KOPT-K1 (cell line): ENCODE data around the gene AREL1.

Experiments
- H3K27ac ChIP-seq: fragments of 200-600 bp; sonication (generic); 2 replicates; pipeline ENCODE4 v1.5.1; 2016; ENCODE audit warnings: antibody characterized with exemption, mild to moderate bottlenecking, low read depth, low read length; ENCODE audit not compliant: poor library complexity, severe bottlenecking
- H3K36me3 ChIP-seq: fragments of 200-600 bp; sonication (generic); 2 replicates; pipeline ENCODE4 v1.5.1; 2017; ENCODE audit warnings: antibody characterized with exemption, mild to moderate bottlenecking, low read length, moderate library complexity; ENCODE audit not compliant: insufficient read depth
- H3K9me3 ChIP-seq: fragments of 200-600 bp; sonication (generic); 2 replicates; pipeline ENCODE4 v1.5.1; 2017; ENCODE audit warnings: antibody characterized with exemption, low read length, mild to moderate bottlenecking; ENCODE audit not compliant: insufficient read depth, poor library complexity, severe bottlenecking

The AREL1 gene

GRCh38 chr14:74620497-74620921, 92.4 kb downstream of the AREL1 start:
- Histone ChIP-seq H3K27ac (no peak overlapping the region), H3K36me3 (no peaks in the 10 kb centered on the region), H3K9me3 (no peaks in the 10 kb centered on the region)

- H3K9me3 ChIP-seq: no peaks in the 10 kb centered on the region
- H3K27ac ChIP-seq: no peak overlapping the region
- no peaks in the 10 kb centered on the region for H3K36me3 ChIP-seq
Observed at GRCh38 chr14:74619672-74620131, 93.2 kb downstream of the AREL1 start.

GRCh38 chr14:74618078-74618952, 94.6 kb downstream of the AREL1 start:
- H3K27ac ChIP-seq: peak overlapping the region; percentile 15
- H3K9me3 ChIP-seq: no peaks in the 10 kb centered on the region
- H3K36me3 ChIP-seq: no peaks in the 10 kb centered on the region

GRCh38 chr14:74616996-74617700, 95.7 kb downstream of the AREL1 start:
- H3K9me3 ChIP-seq: no peaks in the 10 kb centered on the region
- H3K36me3 ChIP-seq: no peaks in the 10 kb centered on the region
- no peak overlapping the region for H3K27ac ChIP-seq

GRCh38 chr14:74616507-74616906, 96.4 kb downstream of the AREL1 start:
- Histone ChIP-seq H3K9me3 (no peaks in the 10 kb centered on the region), H3K27ac (no peak overlapping the region)

GRCh38 chr14:74615735-74616134, 97.1 kb downstream of the AREL1 start:
- H3K27ac ChIP-seq: no peak overlapping the region
- no peaks in the 10 kb centered on the region for H3K36me3 ChIP-seq
- H3K9me3 ChIP-seq: no peaks in the 10 kb centered on the region

More at GRCh38 chr14:74616507-74616906, 96.4 kb downstream of the AREL1 start:
- H3K36me3 ChIP-seq: no peaks in the 10 kb centered on the region

- Histone ChIP-seq H3K36me3 (no peaks in the 10 kb centered on the region), H3K27ac (no peak overlapping the region), H3K9me3 (no peaks in the 10 kb centered on the region)
Observed at GRCh38 chr14:74614508-74615495, 98.1 kb downstream of the AREL1 start.

GRCh38 chr14:74613211-74613914, 99.5 kb downstream of the AREL1 start:
- Histone ChIP-seq H3K27ac (no peak overlapping the region), H3K36me3 (no peaks in the 10 kb centered on the region)

GRCh38 chr14:74612350-74613021, 100.4 kb downstream of the AREL1 start:
- Histone ChIP-seq H3K36me3 (no peaks in the 10 kb centered on the region), H3K9me3 (no peaks in the 10 kb centered on the region), H3K27ac (no peak overlapping the region)

More at GRCh38 chr14:74613211-74613914, 99.5 kb downstream of the AREL1 start:
- no peaks in the 10 kb centered on the region for H3K9me3 ChIP-seq

- H3K27ac ChIP-seq: no peak within 1 kb of the TSS
- H3K9me3 ChIP-seq: no peaks in the 10 kb centered on the region
- no peaks in the 10 kb centered on the region for H3K36me3 ChIP-seq
Observed at GRCh38 chr14:74611650-74612349, 101.1 kb downstream of the AREL1 start, which contains the start of gene LTBP2. Gene LTBP2, minus strand, starts transcription at chr14:74612237. Its CDS starts 293 bp downstream, at chr14:74611944.
